Measurements from ENCODE around the gene BCL3.
"Not testable (repeated sequence)": the region's sequence is repeated elsewhere in the genome, so short reads cannot be mapped to it uniquely, and the experiment has no call there.

The BCL3 gene

DNA sequence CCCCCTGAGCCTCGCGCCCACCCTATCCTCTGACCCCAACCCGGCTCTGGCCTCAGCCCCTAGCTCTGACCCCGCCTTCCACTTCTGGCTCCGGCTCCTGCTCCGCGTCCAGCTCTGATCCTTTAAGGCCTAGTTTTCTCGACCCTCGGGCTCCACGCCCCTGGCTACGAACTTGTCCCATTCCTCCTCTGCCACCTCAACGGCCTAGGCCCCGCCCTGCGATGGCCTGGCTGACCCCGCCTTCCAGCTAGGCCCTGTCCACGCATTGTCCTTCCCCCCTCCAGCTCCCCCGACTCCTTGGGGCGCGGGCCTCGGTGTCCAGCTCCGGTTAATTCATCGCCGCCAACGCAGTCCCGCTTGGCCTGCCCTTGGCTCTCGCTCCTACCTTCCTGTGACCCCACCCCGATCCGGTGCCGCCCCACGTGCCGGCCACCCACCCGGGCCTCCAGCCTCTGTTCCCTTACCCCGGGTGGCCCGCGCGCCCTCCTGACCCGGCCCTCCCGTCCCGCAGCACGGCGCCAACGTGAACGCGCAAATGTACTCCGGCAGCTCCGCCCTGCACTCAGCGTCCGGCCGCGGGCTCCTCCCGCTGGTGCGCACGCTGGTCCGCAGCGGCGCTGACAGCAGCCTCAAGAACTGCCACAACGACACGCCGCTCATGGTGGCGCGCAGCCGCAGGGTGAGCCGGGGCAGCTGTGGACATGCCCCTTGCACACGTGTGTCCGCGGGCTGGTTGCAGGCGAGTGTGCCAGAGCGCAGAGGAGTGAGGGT, 9.4 kb downstream of the BCL3 start:
- no peak for DNase-seq (ENCODE audit: low spot score)

DNA sequence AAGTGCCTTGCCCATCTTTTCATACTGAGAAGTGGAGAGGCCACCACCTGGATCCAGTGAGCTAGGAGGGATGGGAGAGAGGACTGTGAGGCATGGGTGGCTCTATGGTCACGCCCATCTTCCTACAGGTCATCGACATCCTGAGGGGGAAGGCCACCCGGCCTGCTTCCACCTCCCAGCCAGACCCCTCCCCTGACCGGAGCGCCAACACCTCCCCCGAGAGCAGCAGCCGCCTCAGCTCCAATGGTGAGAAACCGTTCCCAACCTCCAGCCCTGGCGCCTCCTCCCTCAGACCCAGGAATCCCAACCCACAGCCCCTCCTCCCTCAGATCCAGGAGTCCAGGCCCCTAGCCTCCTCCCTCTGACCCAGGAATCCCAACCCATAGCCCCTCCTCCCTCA, 10.1 kb downstream of the BCL3 start:
- no peak for DNase-seq (ENCODE audit: low spot score)

DNA sequence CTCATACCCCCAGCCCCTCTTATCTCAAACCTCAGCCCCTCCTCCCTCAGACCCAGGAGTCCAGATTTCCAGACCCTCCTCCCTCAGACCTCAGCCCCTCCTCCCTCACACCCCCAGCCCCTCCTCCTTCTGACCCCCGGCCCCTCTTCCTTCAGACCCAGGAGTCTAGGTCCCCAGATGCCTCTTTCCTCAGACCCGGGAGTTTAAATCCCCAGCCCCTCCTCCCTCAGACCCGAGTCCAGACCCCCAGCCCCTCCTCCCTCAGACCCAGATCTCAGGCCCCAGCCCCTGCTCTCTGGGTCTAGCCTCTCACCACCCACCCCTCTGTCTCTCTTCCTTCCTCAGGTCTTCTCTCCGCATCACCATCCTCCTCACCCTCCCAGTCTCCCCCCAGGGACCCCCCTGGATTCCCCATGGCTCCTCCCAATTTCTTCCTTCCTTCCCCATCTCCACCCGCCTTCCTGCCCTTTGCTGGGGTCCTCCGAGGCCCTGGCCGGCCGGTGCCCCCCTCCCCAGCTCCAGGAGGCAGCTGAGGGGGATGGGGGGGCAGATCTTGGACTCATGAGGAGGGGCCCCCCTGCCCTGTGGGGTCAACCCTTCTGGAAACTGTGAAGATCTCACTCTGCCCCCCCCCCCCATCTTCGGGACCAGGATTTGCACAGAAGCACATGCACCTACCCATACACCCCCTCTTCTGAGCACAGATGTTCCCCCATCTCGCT, 10.7 kb downstream of the BCL3 start:
- no peak for DNase-seq (ENCODE audit: low spot score)

DNA sequence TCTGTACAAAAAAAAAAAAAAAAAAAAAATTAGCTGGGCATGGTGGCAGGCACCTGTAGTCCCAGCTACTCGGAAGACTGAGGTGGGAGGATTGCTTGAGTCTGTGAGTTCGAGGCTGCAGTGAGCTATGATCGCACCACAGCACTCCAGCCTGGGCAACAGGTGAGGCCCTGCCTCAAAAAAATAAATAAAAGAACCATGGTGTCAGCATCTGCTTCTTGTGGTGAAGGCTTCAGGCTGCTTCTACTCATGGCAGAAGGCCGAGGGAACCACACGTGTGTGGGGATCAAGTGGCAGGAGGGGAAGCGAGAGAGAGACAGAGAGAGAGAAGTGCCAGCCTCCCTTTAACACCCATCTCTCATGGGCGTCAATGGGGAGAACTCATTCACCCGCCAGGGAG, 13.5 kb downstream of the BCL3 start:
- DNase-seq (ENCODE audit: low spot score) = no peak

DNA sequence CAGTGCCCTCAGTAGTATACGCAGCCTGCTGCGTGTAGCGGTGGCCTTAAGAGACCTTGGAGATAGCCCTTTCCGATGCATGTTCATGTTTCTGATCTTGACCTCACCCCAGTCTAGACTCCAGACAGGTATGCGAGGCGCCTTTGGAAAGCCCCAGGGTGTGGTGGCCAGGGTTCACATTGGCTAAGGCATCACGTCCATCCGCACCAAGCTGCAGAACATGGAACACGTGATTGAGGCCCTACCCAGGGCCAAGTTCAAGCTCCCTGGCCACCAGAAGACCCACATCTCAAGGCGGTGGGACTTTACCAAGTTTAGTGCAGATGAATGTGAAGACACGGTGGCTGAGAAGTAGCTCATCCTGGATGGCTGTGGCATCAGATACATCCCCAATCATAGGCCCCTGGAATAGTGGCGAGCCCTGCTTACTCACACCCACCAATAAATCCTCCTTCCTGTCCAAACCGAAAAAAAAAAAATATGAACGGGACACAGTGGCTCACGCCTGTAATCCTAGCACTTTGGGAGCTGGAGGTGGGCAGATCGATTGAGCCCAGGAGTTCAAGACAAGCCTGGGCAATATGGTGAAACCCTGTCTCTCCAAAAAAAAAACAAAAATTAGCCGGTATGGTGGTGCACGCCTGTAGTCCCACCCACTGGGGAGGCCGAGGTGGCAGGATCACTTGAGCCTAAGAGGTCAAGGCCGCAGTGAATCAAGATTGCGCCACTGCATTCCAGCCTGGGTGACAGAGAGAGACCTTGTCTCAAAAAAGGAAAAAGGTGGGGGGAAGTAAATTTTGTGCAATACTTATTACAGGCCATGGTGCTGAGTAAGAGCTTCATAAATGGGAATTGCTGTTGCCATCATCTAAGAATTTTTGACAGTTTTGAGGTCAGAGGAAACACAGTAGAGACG, 16.8 kb downstream of the BCL3 start:
- DNase-seq (ENCODE audit: low spot score) = no peak

DNA sequence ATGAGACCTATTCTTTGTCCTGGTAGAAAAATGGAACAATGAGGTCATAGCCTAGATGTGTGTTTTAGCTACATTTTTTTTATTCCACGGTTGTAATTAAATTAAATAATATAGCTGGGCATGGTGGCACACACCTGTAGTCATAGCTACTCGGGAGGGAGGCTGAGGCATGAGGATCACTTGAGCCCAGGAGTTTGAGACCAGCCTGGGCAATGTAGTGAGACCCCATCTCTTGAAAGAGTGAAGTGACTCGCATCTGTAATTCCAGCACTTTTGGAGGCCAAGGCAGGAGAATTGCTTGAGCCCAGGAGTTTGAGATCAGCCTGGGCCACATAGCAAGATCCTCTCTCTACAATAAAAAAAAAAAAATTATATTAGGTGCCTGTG, 17.4 kb downstream of the BCL3 start:
- DNase-seq (ENCODE audit: low spot score) = no peak

DNA sequence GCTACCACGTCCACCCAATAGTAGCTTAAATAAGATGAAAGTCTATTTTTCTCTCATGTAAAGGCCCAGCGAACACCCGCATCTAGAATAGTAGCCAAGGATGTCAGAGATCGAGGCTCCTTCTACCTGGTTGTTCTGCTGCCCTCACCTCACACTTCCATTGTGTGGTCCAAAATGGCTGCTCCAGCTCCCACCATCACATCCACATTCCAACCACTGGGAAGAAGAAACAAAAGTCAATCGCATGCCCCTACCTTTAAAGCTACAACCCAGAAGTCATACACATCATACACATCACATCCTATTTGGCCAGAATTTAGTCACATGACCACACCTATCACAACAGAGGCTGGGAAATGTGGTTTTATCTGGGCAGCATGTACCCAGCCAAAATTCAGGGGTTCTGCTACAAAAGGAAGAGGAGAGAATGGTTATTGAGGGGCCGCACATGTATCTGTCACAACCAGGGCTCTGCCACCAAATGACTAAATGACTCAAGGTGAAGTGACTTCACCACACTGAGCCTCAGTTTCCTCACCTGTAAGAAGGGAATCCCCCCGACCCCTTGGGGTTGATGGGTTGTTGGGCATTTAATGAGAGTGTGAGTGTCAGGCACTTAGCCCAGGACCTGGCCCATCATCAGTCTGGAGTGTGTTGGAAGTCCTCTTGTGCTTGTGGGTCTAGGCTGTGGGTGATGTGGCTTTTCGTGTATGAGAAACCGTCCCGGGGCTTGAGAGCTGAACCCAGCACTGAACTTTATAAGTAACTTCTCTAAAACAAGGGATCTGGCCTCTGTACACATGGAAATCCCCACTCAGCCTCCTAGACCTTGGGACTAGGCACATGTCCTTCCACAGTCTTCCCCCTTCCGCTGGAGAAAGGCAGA, 19.0 kb downstream of the BCL3 start:
- DNase-seq (ENCODE audit: low spot score) = no peak

DNA sequence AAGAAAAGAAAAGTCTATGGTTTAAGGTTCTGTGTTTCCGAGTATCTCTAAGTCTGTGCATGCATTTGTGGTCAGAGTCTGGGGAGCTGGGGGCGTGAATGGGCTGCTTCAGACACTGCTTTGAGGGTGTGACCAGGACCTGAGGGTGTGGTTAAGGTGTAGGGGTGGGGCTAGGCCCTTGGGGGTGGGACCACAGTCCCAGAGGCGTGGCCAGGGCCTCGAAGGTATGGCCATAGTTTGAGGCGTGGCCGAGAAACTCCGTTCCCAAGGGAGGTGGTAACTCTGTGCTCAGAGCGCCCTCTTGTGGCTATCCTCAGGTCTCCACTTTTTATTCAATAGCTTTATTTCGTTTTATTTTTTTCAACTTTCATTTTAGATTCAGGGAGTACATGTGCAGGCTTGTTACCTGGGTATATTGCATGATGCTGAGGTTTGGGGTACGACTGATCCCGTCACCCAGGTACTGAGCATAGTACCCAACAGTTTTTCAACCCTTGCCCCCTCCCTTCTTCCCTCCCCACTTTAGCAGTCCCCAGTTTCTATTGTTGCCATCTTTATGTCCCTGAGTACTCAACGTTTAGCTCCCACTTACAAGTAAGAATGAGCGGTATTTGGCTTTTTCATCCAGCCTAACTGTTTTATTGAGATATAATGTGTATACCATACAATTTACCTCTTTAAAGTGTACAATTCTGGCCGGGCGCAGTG, 22.2 kb downstream of the BCL3 start:
- peak; percentile 98 for DNase-seq (ENCODE audit: low spot score)

DNA sequence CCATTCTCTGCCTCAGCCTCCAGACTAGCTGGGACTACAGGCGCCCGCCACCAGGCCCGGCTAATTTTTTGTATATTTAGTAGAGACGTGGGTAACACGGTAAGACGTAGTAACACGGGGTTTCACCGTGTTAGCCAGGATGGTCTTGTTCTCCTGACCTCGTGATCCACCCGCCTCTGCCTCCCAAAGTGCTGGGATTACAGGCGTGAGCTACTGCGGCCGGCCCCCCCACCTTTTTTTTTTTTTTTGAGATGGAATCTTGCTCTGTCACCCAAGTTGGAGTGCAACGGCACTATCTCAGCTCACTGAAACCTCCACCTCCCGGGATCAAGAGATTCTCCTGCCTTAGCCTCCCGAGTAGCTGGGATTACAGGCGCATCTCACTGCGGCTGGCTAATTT, 23.6 kb downstream of the BCL3 start:
- DNase-seq (ENCODE audit: low spot score) = not testable (repeated sequence)

DNA sequence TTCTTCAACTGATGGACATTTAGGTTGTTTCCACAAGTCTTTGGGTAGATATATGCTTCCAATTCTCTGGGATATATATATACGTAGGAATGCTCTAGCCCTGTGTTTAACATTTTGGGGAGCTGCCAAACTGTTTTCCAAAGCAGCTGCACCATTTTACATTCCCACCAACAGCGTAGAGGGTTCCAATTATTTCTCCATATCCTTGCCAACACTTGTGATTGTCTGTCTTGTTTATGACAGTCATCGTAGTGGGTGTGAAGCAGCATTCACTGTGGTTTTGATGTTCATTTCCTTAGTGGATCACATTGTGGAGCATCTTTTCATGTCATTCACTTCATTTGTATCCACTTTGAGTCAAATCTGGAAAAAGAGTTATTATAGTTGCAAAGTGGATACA, 24.5 kb downstream of the BCL3 start:
- DNase-seq (ENCODE audit: low spot score) = no peak

DNA sequence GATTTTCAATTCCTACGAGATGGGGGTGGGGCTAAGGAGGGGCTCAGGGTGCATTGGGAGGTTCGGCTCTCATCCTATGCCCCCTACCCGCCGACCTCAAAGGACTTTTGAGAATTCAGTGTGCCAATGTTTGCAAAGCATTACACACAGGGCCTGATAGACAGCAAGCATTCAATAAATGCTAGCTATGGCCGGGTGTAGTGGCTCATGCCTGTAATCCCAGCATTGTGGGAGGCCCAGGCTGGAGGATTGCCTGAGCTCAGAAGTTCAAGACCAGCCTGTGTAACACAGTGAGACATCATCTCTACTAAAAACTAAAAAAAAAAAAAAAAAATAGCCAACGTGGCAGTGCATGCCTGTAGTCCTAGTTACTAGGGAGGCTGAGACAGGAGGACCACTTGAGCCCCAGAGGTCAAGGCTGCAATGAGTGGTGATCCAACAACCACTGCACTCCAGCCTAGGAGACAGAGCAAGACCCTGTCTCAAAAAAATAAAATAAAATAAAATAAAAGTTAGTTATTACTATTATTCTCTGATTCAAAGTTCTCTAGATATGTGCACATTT, 27.2 kb downstream of the BCL3 start:
- no peak for DNase-seq (ENCODE audit: low spot score)

DNA sequence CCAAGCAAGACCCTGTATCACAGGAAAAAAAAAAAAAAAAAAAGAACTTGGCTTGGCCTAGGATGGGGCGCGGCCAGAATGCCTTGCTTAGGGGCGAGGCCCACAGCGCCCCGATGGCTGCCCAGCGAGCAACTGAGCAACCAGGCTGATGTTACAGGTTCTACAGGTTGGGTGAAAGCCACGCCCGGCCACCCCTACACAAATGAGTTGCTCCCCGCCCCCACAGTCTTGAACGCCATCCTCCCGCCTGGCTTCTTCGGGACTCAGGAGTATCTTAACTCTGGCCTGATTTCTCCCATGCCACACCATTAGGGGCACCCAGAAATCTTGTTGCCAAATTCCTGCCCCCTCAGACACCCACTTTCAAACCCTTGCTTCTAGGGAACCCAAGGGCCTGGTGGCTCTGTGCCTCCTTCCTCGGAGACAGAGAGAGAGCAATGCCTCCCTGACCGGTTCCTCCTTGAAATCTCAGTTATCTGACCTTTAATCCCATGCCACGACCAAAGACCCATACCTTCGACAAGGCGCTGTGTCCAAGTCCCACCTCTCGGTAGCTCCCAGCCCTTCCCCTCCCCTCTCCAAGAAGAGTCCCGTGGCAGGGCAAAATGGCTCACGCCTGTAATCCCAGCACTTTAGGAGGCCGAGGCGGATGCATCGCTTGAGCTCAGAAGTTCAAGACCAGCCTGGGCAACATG, 28.0 kb downstream of the BCL3 start:
- DNase-seq (ENCODE audit: low spot score) = no peak

DNA sequence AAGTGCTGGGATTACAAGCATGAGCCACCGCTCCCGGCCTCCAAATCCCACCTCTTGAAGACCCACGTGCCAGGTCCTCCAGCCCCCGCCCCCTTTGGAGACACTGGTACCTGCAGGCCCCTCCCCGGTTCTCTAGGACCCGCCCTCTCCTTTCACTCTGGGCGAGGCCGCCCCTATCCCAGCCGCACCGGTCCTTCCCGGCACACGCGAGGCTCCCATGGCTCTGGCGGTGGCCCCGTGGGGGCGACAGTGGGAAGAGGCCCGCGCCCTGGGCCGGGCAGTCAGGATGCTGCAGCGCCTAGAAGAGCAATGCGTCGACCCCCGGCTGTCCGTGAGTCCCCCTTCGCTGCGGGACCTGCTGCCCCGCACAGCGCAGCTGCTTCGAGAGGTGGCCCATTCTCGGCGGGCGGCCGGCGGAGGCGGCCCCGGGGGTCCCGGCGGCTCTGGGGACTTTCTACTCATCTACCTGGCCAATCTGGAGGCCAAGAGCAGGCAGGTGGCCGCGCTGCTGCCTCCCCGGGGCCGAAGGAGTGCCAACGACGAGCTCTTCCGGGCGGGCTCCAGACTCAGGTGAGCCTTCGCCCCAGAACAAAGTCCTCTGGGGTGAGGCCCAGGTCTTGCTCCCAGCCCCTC, 29.3 kb downstream of the BCL3 start, which contains the start of gene CBLC:
Gene CBLC, plus strand, starts transcription at position 176 of the 633 bp plus-strand sequence. Its CDS starts 42 bp downstream, at position 218.
- no peak for DNase-seq (ENCODE audit: low spot score)

DNA sequence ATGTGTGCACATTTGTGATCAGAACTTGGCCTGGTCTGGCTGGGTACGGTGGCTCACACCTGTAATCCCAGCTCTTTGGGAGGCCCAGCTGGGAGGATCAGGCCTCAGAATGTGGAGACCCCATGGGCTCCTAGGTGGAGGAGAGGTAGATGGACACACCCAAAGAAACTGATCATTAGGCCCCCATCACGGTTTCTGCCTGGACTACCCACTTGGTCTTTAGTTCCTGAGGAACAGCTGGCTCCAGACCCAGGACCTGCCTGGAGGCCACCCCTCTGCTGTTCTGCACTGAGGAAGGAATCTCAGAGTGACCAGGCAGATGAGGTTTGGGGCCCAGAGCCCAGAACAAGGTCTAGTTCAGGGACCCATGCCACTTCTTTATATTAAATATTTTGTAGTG, 30.6 kb downstream of the BCL3 start:
- DNase-seq (ENCODE audit: low spot score) = no peak

DNA sequence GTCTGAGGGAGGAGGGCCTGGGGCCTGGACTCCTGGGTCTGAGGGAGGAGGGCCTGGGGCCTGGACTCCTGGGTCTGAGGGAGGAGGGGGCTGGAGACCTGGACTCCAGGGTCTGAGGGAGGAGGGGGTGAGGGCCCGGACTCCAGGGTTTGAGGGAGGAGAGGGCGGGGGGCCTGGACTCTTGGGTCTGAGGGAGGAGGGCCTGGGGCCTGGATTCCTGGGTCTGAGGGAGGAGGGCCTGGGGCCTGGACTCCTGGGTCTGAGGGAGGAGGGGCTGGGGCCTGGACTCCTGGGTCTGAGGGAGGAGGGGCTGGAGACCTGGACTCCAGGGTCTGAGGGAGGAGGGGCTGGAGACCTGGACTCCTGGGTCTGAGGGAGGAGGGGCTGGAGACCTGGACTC, 33.2 kb downstream of the BCL3 start:
- DNase-seq (ENCODE audit: low spot score) = not testable (repeated sequence)

DNA sequence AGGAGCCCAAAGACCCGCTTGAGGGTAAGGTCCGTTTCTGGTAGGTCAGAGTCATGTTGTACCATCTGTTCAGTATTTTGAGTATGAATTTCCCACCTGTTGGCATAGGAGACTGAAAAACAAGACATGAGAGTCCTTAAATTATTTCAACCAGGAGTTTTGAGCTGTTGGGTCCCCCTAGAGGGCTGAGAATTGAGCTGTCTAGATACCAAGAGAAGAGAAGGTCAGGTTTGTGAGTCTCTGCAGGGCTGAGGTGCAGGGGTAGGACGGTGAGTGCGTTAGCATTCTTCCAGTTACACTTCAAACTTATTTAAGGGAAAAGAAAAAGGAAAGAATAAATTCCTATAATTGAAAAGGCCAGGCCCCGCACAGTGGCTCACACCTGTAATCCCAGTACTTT, 34.2 kb downstream of the BCL3 start:
- no peak for DNase-seq (ENCODE audit: low spot score)

DNA sequence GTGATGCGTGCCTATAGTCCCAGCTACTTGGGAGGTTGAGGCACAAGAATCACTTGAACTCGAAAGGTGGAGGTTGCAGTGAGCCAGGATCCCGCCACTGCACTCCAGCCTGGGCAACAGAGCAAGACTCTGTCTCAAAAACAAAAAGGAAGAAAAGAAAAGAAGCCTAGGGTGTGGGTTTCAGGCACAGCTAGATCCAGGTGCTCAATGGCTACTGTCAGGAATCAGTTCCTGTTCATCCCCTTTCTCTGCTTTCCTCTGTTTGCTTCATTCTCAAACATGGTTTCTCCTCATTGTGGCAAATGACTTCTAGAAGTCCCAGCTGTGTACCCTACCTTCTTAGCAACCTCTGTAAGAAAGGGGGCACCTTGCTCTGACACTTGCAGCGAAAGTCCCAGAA, 35.0 kb downstream of the BCL3 start:
- no peak for DNase-seq (ENCODE audit: low spot score)

DNA sequence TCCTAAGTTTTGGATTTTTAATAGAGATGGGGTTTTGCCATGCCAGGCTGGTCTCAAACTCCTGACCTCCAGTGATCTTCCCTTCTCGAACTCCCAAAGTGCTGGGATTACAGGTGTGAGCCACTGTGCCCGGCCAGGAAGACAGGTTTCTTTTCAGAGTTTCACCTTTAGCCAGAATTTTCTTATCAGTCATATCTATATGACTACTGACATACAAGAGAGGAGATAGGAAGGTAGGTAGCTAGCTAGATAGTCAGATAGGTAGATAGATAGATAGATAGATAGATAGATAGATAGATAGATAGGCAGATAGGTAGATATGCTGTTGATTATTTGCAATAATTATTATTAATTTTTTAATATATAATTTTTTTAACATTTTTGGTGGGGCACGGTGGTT, 36.8 kb downstream of the BCL3 start:
- no peak for DNase-seq (ENCODE audit: low spot score)

DNA sequence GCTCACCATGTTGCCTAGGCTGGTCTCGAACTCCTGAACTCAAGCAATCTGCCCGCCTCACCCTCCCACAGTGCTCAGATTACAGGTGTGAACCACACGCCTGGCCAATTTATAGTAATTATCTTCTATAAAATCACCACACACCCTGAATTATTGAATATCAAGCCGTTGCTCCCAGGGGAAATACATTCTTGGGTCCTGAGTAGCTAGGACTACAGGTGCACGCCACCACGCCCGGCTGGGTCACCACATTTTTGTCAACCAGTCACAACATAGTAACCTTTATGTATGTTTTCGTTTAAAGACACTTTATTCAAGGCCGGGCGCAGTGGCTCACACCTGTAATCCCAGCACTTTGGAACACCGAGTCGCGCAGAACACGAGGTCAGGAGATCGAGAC, 37.5 kb downstream of the BCL3 start:
- no peak for DNase-seq (ENCODE audit: low spot score)

Measured in CD4-positive, alpha-beta T cell treated with Interleukin-6 at 100 ng/mL for 8 hours (primary cell).